Trophoblast cell (in vitro differentiated cells and primary cell): Measurements from ENCODE around the gene LGALS8.

ENCODE experiments used
- DNase-seq, 2 donors: peaks; one replicate each; pipeline ENCODE4 v3.0.0-alpha.2; 2016
- H2AFZ ChIP-seq: 2 replicates; pipeline ENCODE4 v1.6.1; 2013; ENCODE audit warnings: low read length, moderate library complexity, mild to moderate bottlenecking; ENCODE audit not compliant: insufficient read depth, poor library complexity
- H2AK5ac ChIP-seq: 2 replicates; pipeline ENCODE4 v1.6.1; 2013; ENCODE audit warnings: mild to moderate bottlenecking, low read length
- H2BK120ac ChIP-seq: 2 replicates; pipeline ENCODE4 v1.6.1; 2013; ENCODE audit warnings: low read length, mild to moderate bottlenecking, moderate library complexity; ENCODE audit not compliant: insufficient read depth, poor library complexity
- H2BK12ac ChIP-seq: 2 replicates; pipeline ENCODE4 v1.6.1; 2013; ENCODE audit warnings: mild to moderate bottlenecking, low read length, moderate library complexity
- H2BK5ac ChIP-seq: 2 replicates; pipeline ENCODE4 v1.6.1; 2013; ENCODE audit warnings: low read length, low read depth, moderate library complexity, mild to moderate bottlenecking; ENCODE audit not compliant: poor library complexity
- H3K14ac ChIP-seq: 2 replicates; pipeline ENCODE4 v1.6.1; 2013; ENCODE audit warnings: mild to moderate bottlenecking, low read length
- H3K18ac ChIP-seq: 2 replicates; pipeline ENCODE4 v1.6.1; 2013; ENCODE audit warnings: mild to moderate bottlenecking, low read length
- H3K23ac ChIP-seq: 2 replicates; pipeline ENCODE4 v1.6.1; 2013; ENCODE audit warnings: low read length
- H3K27ac ChIP-seq: 2 replicates; pipeline ENCODE4 v1.5.1; 2013; ENCODE audit warnings: low read depth, mild to moderate bottlenecking, inconsistent platforms, low read length, moderate library complexity
- H3K27me3 ChIP-seq: 2 replicates; pipeline ENCODE4 v1.6.1; 2013; ENCODE audit warnings: inconsistent platforms, mild to moderate bottlenecking, low read length, moderate library complexity; ENCODE audit not compliant: insufficient read depth
- H3K36me3 ChIP-seq, 2 experiments: 1 replicate in 1 of 2; 2 replicates in 1 of 2; pipeline ENCODE4 v1.6.1; 2013; ENCODE audit warnings: low read length in 2 of 2, mild to moderate bottlenecking in 2 of 2, moderate library complexity in 1 of 2; ENCODE audit not compliant: insufficient read depth in 2 of 2, control insufficient read depth in 1 of 2
- H3K4ac ChIP-seq: 2 replicates; pipeline ENCODE4 v1.6.1; 2013; ENCODE audit warnings: low read depth, mild to moderate bottlenecking, low read length, moderate library complexity
- H3K4me1 ChIP-seq, 2 experiments: 1 replicate in 1 of 2; 2 replicates in 1 of 2; pipeline ENCODE4 v1.6.1; 2013; ENCODE audit warnings: low read length in 2 of 2, mild to moderate bottlenecking in 2 of 2, moderate library complexity in 1 of 2; ENCODE audit not compliant: insufficient read depth in 2 of 2, control insufficient read depth in 1 of 2
- H3K4me2 ChIP-seq: 2 replicates; pipeline ENCODE4 v1.6.1; 2013; ENCODE audit warnings: inconsistent platforms, mild to moderate bottlenecking, low read length, moderate library complexity
- H3K4me3 ChIP-seq: 2 replicates; pipeline ENCODE4 v1.5.1; 2013; ENCODE audit warnings: mild to moderate bottlenecking, low read depth, low read length, inconsistent platforms
- H3K79me1 ChIP-seq: one replicate; pipeline ENCODE4 v1.6.1; 2013; ENCODE audit warnings: low read length
- H3K79me2 ChIP-seq: 2 replicates; pipeline ENCODE4 v1.6.1; 2013; ENCODE audit warnings: low read length, mild to moderate bottlenecking; ENCODE audit not compliant: control insufficient read depth, insufficient read depth, poor library complexity
- H3K9ac ChIP-seq: 2 replicates; pipeline ENCODE4 v1.6.1; 2013; ENCODE audit warnings: mild to moderate bottlenecking, low read length
- H3K9me3 ChIP-seq: 2 replicates; pipeline ENCODE4 v1.6.1; 2013; ENCODE audit warnings: low read depth, mild to moderate bottlenecking, control low read depth, inconsistent platforms, low read length; ENCODE audit not compliant: insufficient read depth
- H4K12ac ChIP-seq: 2 replicates; pipeline ENCODE4 v1.6.1; 2013; ENCODE audit warnings: low read depth, mild to moderate bottlenecking, low read length, moderate library complexity
- H4K8ac ChIP-seq: 2 replicates; pipeline ENCODE4 v1.6.1; 2013; ENCODE audit warnings: low read depth, mild to moderate bottlenecking, low read length, moderate library complexity
- H4K91ac ChIP-seq: one replicate; pipeline ENCODE4 v1.6.1; 2013; ENCODE audit warnings: low read depth, mild to moderate bottlenecking, low read length, moderate library complexity
- WGBS: extraction: QIAGEN DNeasy Blood & Tissue Kit; methylation state at CpG from one replicate; pipeline ENCODE4 v1.1.7; 2013; ENCODE audit warnings: missing lambda C conversion rate; ENCODE audit not compliant: insufficient read length, insufficient coverage; ENCODE audit errors: extremely low coverage; 5-methylcytosine and 5-hydroxymethylcytosine counted together

The LGALS8 gene

GRCh38 chr1:236535662-236536161, 11.9 kb downstream of the LGALS8 start:
- Histone ChIP-seq H3K36me3 (peaks cover 7 to 16% of the 10 kb centered on the region in 2 experiments), H2BK120ac (no peak overlapping the region), H2AFZ (no peak overlapping the region), H3K4me1 (peaks cover 0 to 10% of the 10 kb centered on the region in 2 experiments), H3K4me3 (no peak overlapping the region), H2AK5ac (no peak overlapping the region), H2BK12ac (no peak overlapping the region), H4K91ac (no peak overlapping the region), H3K9me3 (no peaks in the 10 kb centered on the region), H3K79me1 (no peaks in the 10 kb centered on the region), H3K14ac (no peak overlapping the region), H3K79me2 (no peaks in the 10 kb centered on the region), H3K4ac (no peak overlapping the region), H3K18ac (no peak overlapping the region), H3K9ac (no peak overlapping the region), H3K27me3 (no peaks in the 10 kb centered on the region), H3K23ac (no peak overlapping the region), H3K27ac (no peak overlapping the region), H2BK5ac (no peak overlapping the region), H4K8ac (no peak overlapping the region), H4K12ac (no peak overlapping the region), H3K4me2 (no peak overlapping the region)
- DNase-seq, result no peak
- no CpG with 5 or more reads among the region's 6 CpGs for WGBS

- Histone ChIP-seq H2BK120ac (no peak overlapping the region), H4K8ac (no peak overlapping the region), H2AK5ac (no peak overlapping the region), H4K12ac (no peak overlapping the region), H3K4me3 (no peak overlapping the region), H3K4ac (no peak overlapping the region), H2BK12ac (no peak overlapping the region), H3K18ac (no peak overlapping the region), H2AFZ (no peak overlapping the region), H3K14ac (no peak overlapping the region), H3K36me3 (peaks cover 7 to 18% of the 10 kb centered on the region in 2 experiments), H4K91ac (no peak overlapping the region), H3K4me1 (peaks cover 0 to 10% of the 10 kb centered on the region in 2 experiments), H2BK5ac (no peak overlapping the region), H3K9me3 (no peaks in the 10 kb centered on the region), H3K79me2 (no peaks in the 10 kb centered on the region), H3K27ac (no peak overlapping the region), H3K27me3 (no peaks in the 10 kb centered on the region), H3K4me2 (no peak overlapping the region), H3K79me1 (no peaks in the 10 kb centered on the region), H3K23ac (no peak overlapping the region), H3K9ac (no peak overlapping the region)
- no peak for DNase-seq
- WGBS, result no CpG with 5 or more reads among the region's 5 CpGs
Observed at GRCh38 chr1:236536540-236536939, 12.8 kb downstream of the LGALS8 start.

- Histone ChIP-seq H2AFZ (no peak overlapping the region), H3K27ac (no peak overlapping the region), H3K4me1 (peaks cover 0 to 5% of the 10 kb centered on the region in 2 experiments), H4K8ac (no peak overlapping the region), H3K4me2 (no peak overlapping the region), H3K18ac (no peak overlapping the region), H2BK120ac (no peak overlapping the region), H2BK12ac (no peak overlapping the region), H3K4ac (no peak overlapping the region), H3K79me1 (no peaks in the 10 kb centered on the region), H3K14ac (no peak overlapping the region), H2AK5ac (no peak overlapping the region), H3K79me2 (no peaks in the 10 kb centered on the region), H4K91ac (no peak overlapping the region), H3K27me3 (no peaks in the 10 kb centered on the region), H4K12ac (no peak overlapping the region), H3K36me3 (peaks cover 20 to 43% of the 10 kb centered on the region in 2 experiments), H3K9me3 (no peaks in the 10 kb centered on the region), H3K9ac (no peak overlapping the region), H3K23ac (no peak overlapping the region), H3K4me3 (no peak overlapping the region), H2BK5ac (no peak overlapping the region)
- DNase-seq, result no peak
- no CpG with 5 or more reads among the region's 4 CpGs for WGBS
Observed at GRCh38 chr1:236540813-236541465, 17.2 kb downstream of the LGALS8 start.

GRCh38 chr1:236541710-236542109, 17.9 kb downstream of the LGALS8 start:
- no peak overlapping the region for H2BK5ac ChIP-seq
- H3K4me3 ChIP-seq, result no peak overlapping the region
- H3K79me1 ChIP-seq, result no peaks in the 10 kb centered on the region
- no peak overlapping the region for H3K4me2 ChIP-seq
- no peak overlapping the region for H3K23ac ChIP-seq
- no peak overlapping the region for H2AFZ ChIP-seq
- H4K8ac ChIP-seq, result no peak overlapping the region
- H3K14ac ChIP-seq, result no peak overlapping the region
- no peak overlapping the region for H3K27ac ChIP-seq
- H2AK5ac ChIP-seq, result no peak overlapping the region
- no peak overlapping the region for H3K9ac ChIP-seq
- no peak for DNase-seq
- no peak overlapping the region for H2BK120ac ChIP-seq
- H4K12ac ChIP-seq, result no peak overlapping the region
- H3K9me3 ChIP-seq, result no peaks in the 10 kb centered on the region
- no peaks in the 10 kb centered on the region for H3K4me1 ChIP-seq
- no peaks in the 10 kb centered on the region for H3K27me3 ChIP-seq
- no peak overlapping the region for H4K91ac ChIP-seq
- no CpG with 5 or more reads among the region's 4 CpGs for WGBS
- peaks cover 20 to 47% of the 10 kb centered on the region in 2 experiments for H3K36me3 ChIP-seq
- no peak overlapping the region for H3K4ac ChIP-seq
- no peak overlapping the region for H3K18ac ChIP-seq
- no peaks in the 10 kb centered on the region for H3K79me2 ChIP-seq
- H2BK12ac ChIP-seq, result no peak overlapping the region
